SK-N-SH (cell line): ENCODE measurements around the gene MINK1.

Experiments used
- CTCF ChIP-seq: fragments of 200-600 bp; sonication (generic); IDR thresholded peaks from 2 replicates; pipeline ENCODE4 v1.6.1; 2017; ENCODE audit warnings: antibody characterized with exemption, mild to moderate bottlenecking, moderate library complexity
- ELF1 ChIP-seq: IDR thresholded peaks from 2 replicates; pipeline ENCODE4 v1.4.0; 2012
- JUND ChIP-seq: IDR thresholded peaks from 2 replicates; pipeline ENCODE4 v1.4.0; 2012
- MAX ChIP-seq: IDR thresholded peaks from 2 replicates; pipeline ENCODE4 v1.4.0; 2012; ENCODE audit warnings: low read depth
- POLR2AphosphoS5 ChIP-seq: IDR thresholded peaks from 2 replicates; pipeline ENCODE4 v1.6.1; 2012; ENCODE audit warnings: low read depth, low read length
- RAD21 ChIP-seq: IDR thresholded peaks from 2 replicates; pipeline ENCODE4 v1.6.1; 2012; ENCODE audit warnings: mild to moderate bottlenecking, low read length
- RXRA ChIP-seq: IDR thresholded peaks from 2 replicates; pipeline ENCODE4 v1.4.0; 2012; ENCODE audit warnings: low read depth, mild to moderate bottlenecking, borderline replicate concordance
- USF1 ChIP-seq: IDR thresholded peaks from 2 replicates; pipeline ENCODE4 v1.4.0; 2012; ENCODE audit warnings: low read depth, borderline replicate concordance
- TF ChIP-seq, protein P1 (sequence below): fragments of 150-350 bp; IDR thresholded peaks from 2 replicates; pipeline ENCODE4 v1.6.1; 2016; ENCODE audit warnings: mild to moderate bottlenecking, low read depth, low read length

- TF ChIP-seq CTCF (no peak), POLR2AphosphoS5 (no peak), RXRA (no peak), MAX (no peak), JUND (no peak), USF1 (no peak), RAD21 (no peak), ELF1 (no peak)
- TF ChIP-seq, protein P1, sequence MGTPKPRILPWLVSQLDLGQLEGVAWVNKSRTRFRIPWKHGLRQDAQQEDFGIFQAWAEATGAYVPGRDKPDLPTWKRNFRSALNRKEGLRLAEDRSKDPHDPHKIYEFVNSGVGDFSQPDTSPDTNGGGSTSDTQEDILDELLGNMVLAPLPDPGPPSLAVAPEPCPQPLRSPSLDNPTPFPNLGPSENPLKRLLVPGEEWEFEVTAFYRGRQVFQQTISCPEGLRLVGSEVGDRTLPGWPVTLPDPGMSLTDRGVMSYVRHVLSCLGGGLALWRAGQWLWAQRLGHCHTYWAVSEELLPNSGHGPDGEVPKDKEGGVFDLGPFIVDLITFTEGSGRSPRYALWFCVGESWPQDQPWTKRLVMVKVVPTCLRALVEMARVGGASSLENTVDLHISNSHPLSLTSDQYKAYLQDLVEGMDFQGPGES: no peak
Measured at GRCh38 chr17:4795168-4795567, 38.0 kb upstream of the MINK1 start.
